SK-N-SH (cell line): ENCODE results near the gene FRY.

Source experiments
- POLR2AphosphoS5 ChIP-seq: IDR thresholded peaks from 2 replicates; pipeline ENCODE4 v1.6.1; 2012; ENCODE audit warnings: low read depth, low read length
- YY1 ChIP-seq: IDR thresholded peaks from 2 replicates; pipeline ENCODE4 v1.4.0; 2012; ENCODE audit warnings: low read depth, mild to moderate bottlenecking
- TF ChIP-seq, protein P1 (sequence below): fragments of 200-600 bp; sonication (generic); IDR thresholded peaks from 2 replicates; pipeline ENCODE4 v1.6.1; 2017; ENCODE audit warnings: antibody characterized with exemption, mild to moderate bottlenecking, moderate library complexity
- TF ChIP-seq, protein P2 (sequence below): IDR thresholded peaks from 2 replicates; pipeline ENCODE4 v1.4.0; 2012; ENCODE audit warnings: low read depth, borderline replicate concordance
- TF ChIP-seq, protein P3 (sequence below): IDR thresholded peaks from 2 replicates; pipeline ENCODE4 v1.6.1; 2012; ENCODE audit warnings: mild to moderate bottlenecking, low read depth, low read length, moderate library complexity

DNA sequence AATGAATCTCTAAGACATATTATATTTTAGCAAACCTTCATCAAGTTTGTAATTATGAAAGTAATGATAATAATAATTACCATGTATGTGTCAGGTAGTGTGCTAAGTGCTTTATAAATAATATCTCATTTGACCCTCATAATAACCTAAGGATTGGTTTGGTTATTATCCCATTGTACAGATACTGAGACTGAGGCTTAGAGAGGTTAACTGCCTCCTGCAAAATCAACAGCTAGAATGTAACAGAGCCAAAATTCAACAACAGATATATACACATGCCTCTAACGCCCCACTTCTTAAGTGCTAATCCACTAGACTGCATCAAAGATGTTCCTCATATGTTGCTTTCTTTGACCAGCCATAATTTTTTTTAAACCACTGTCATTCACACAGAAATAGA is 142.8 kb downstream of the FRY start:
- TF ChIP-seq, protein P1, sequence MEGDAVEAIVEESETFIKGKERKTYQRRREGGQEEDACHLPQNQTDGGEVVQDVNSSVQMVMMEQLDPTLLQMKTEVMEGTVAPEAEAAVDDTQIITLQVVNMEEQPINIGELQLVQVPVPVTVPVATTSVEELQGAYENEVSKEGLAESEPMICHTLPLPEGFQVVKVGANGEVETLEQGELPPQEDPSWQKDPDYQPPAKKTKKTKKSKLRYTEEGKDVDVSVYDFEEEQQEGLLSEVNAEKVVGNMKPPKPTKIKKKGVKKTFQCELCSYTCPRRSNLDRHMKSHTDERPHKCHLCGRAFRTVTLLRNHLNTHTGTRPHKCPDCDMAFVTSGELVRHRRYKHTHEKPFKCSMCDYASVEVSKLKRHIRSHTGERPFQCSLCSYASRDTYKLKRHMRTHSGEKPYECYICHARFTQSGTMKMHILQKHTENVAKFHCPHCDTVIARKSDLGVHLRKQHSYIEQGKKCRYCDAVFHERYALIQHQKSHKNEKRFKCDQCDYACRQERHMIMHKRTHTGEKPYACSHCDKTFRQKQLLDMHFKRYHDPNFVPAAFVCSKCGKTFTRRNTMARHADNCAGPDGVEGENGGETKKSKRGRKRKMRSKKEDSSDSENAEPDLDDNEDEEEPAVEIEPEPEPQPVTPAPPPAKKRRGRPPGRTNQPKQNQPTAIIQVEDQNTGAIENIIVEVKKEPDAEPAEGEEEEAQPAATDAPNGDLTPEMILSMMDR, result no peak
- TF ChIP-seq, protein P2, sequence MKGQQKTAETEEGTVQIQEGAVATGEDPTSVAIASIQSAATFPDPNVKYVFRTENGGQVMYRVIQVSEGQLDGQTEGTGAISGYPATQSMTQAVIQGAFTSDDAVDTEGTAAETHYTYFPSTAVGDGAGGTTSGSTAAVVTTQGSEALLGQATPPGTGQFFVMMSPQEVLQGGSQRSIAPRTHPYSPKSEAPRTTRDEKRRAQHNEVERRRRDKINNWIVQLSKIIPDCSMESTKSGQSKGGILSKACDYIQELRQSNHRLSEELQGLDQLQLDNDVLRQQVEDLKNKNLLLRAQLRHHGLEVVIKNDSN, result no peak
- TF ChIP-seq, protein P3, sequence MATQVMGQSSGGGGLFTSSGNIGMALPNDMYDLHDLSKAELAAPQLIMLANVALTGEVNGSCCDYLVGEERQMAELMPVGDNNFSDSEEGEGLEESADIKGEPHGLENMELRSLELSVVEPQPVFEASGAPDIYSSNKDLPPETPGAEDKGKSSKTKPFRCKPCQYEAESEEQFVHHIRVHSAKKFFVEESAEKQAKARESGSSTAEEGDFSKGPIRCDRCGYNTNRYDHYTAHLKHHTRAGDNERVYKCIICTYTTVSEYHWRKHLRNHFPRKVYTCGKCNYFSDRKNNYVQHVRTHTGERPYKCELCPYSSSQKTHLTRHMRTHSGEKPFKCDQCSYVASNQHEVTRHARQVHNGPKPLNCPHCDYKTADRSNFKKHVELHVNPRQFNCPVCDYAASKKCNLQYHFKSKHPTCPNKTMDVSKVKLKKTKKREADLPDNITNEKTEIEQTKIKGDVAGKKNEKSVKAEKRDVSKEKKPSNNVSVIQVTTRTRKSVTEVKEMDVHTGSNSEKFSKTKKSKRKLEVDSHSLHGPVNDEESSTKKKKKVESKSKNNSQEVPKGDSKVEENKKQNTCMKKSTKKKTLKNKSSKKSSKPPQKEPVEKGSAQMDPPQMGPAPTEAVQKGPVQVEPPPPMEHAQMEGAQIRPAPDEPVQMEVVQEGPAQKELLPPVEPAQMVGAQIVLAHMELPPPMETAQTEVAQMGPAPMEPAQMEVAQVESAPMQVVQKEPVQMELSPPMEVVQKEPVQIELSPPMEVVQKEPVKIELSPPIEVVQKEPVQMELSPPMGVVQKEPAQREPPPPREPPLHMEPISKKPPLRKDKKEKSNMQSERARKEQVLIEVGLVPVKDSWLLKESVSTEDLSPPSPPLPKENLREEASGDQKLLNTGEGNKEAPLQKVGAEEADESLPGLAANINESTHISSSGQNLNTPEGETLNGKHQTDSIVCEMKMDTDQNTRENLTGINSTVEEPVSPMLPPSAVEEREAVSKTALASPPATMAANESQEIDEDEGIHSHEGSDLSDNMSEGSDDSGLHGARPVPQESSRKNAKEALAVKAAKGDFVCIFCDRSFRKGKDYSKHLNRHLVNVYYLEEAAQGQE, result no peak
- no peak for TF ChIP-seq POLR2AphosphoS5
- TF ChIP-seq YY1, result no peak
